GM12864 (cell line): ENCODE data around the gene MIOX.

Source experiments
- DNase-seq: peaks from one replicate; pipeline ENCODE4 v3.0.0-alpha.2; 2011; ENCODE audit warnings: low read depth
- H3K4me3 ChIP-seq: 2 replicates; pipeline ENCODE4 v1.5.1; 2011; ENCODE audit warnings: mild to moderate bottlenecking, low read depth, low read length, control low read depth
- CTCF ChIP-seq: IDR thresholded peaks from 2 replicates; pipeline ENCODE4 v1.5.1; 2011; ENCODE audit warnings: low read depth, mild to moderate bottlenecking, moderate library complexity, low read length, control low read depth, inconsistent platforms; ENCODE audit errors: missing control alignments

The MIOX gene

GRCh38 chr22:50490531-50491308 is 4.1 kb downstream of the MIOX start:
- H3K4me3 ChIP-seq = no peak overlapping the region
- no peak for DNase-seq
- TF ChIP-seq CTCF = no peak

GRCh38 chr22:50497093-50497492 is 10.4 kb downstream of the MIOX start:
- H3K4me3 ChIP-seq = no peak overlapping the region
- TF ChIP-seq CTCF = no peak
- no peak for DNase-seq

GRCh38 chr22:50498322-50498890 is 11.7 kb downstream of the MIOX start:
- peak; percentile 72 for TF ChIP-seq CTCF
- no peak overlapping the region for H3K4me3 ChIP-seq
- no peak for DNase-seq

GRCh38 chr22:50500452-50500851 is 13.8 kb downstream of the MIOX start:
- DNase-seq = no peak
- no peak for TF ChIP-seq CTCF
- no peak overlapping the region for H3K4me3 ChIP-seq

- DNase-seq = no peak
- no peak for TF ChIP-seq CTCF
- H3K4me3 ChIP-seq = no peak overlapping the region
These were observed 15.4 kb downstream of the MIOX start for GRCh38 chr22:50502096-50502495.

GRCh38 chr22:50502628-50503474 is 16.2 kb downstream of the MIOX start:
- no peak for TF ChIP-seq CTCF
- H3K4me3 ChIP-seq = no peak overlapping the region
- no peak for DNase-seq
